HG03575 (cell line): ENCODE measurements around the gene ZNF655.

Experiments used
- ATAC-seq: cut with Tn5 transposase; IDR thresholded peaks from one replicate; pipeline ENCODE4 v1.9.1; 2021; ENCODE audit not compliant: unreplicated experiment, insufficient number of reproducible peaks, low FRiP score; ENCODE audit errors: extremely low read depth

ZNF655 gene

DNA sequence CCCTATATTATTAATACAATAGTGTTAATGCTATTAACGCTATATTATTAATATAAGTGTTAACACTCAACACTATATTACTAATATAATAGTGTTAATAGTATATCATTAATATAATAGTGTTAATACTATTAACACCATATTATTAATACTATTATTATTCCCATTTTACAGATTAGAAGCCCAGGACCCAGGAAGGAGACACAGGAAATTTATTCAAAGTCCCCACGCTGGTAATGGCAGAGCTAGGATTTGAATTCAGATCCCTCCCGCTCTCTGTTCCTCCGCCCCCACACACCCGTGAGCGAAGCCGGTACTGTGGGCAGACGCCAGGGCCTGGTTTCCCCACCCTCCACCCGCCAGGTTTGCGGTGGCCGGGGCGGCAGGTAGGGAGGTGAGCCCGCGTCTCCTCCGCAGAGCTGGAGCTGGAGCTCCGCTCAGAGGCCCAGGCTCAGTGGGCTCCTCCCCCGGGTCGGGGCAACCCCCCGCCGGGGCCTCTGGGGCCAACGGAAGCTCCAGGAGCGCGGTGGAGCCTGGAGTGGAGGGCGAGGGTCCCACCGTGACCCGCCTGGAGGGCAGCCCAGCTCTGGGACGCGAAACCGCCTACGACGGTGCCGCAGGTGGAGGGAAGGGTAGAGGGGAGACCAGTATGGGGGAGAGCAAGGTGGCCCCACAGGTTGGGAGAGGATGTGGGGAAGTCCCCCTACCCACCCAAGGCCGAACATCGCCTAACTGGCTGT lies 39.5 kb downstream of the ZNF655 start, which contains the start of gene TMEM225B:
Gene TMEM225B (plus strand): TSS at position 506 of the 740 bp plus-strand sequence. CDS start 6,122 bp downstream, outside the sequence.
- ATAC-seq: no peak

DNA sequence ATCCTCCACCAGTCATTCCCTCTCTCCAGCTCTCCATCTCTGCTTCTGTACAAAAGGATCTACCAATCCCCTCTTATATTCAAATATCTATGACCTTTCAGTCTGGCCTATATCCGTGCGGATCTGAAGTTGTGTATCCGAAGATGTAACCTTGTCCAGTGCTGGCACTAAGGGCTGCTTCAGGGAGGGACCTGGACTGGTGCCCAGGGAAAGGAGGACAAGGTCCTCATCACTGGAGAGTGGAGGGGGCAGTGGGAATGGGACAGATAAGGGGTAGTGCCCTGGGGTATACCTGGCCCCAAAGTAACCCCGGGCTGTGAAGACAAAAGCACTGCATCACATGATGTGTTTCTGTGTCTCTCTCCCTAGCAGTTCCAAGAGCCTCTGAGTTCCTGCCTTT lies 41.4 kb downstream of the ZNF655 start:
- no peak for ATAC-seq

DNA sequence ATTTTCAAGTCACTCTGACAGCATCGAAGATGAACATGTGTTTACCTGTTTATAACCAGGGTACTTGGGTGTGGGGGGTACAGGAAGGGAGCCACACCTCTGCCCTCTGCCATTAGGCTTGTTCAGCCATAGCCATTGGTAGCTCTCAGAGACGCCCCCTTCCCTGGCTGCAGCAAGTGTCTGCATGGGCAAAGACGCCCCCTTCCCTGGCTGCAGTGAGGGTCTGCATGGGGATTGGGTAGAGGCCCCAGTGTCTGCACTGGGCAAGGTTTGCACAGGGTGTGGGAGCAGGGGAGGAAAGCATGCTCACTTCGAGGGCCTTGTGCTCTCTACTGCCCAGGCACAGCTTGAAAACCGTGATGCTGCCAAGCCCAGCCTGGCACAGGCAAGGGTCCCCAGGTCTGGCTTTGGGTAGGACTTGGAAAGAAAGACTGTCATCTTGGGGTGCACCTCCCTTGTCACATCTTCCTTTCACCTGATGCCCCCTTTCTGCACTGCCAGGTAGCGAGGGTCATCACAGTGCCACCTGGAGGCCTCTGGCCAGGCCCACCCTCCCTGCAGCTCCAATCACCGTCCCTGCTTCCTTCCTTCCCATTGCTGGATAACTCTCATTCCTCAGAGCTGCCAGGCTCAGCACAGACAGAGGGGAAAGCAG lies 43.3 kb downstream of the ZNF655 start:
- ATAC-seq: no peak

DNA sequence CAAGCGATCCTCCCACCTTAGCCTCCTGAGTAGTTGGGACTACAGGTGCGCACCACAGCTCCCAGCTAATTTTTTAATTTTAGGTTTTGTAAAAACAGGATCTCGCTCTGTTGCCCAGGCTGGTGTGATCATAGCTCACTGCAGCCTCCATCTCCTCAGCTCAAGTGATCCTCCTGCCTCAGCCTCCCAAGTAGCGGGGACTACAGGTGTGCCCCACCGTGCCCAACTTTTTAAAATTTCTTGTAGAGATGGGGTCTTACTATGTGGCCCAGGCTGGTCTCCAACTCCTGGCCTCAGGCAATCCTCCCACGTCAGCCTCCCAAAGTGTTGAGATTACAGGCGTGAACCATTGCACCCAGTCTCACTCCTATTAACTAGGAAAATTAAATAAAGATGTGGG lies 47.1 kb downstream of the ZNF655 start:
- no peak for ATAC-seq

DNA sequence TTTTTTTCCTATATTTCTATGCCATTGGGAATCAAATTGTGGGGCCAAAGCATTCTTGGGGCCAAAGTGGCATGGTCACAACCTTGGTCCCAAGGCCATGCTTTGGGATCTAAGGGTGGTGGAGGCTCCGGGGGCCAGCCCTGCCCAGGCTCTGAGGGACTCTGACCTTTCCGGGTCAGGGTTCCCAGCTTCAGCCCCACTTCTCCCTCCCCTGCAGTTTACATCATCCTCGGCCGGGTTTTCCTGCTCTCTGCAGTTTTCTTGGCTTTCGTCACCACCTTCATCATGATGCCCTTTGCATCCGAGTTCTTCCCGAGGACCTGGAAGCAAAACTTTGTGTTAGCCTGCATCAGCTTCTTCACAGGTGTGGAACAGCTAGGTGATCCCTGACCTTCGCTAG lies 48.1 kb downstream of the ZNF655 start:
- no peak for ATAC-seq

DNA sequence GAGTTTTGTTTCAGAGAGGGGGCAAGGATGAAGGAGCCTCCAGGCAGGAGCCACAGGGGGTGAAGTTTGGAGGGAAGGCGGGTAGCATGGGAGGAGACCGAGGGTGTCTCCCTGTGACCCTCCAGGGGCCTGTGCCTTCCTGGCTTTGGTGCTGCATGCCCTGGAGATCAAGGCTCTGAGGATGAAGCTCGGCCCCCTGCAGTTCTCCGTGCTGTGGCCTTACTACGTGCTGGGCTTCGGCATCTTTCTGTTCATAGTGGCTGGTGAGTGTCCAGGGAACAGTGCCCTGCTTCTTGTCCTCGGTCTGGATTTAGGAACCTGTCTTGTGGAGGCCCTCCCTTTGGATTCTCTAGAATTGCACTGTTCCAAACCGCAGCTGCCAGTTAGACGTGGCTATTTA lies 49.1 kb downstream of the ZNF655 start:
- no peak for ATAC-seq

DNA sequence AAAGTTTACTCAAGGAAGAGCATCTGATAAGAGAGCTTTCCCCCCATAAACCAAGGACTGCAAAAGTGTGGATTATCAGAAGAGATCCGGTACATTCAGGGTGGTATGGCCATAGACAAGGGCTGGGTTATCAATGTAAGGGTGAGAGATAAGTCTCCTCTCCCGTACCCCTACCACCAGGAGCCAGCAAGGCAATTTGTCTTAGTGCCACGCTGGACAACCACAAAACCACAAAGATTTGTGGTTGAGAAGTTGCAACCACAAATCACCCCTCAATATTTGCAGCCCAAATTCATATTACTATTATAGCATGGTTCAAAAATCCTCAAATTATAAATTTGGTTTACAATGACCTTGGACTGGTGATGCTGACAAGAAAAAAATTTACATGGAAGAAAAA lies 56.1 kb downstream of the ZNF655 start:
- no peak for ATAC-seq

DNA sequence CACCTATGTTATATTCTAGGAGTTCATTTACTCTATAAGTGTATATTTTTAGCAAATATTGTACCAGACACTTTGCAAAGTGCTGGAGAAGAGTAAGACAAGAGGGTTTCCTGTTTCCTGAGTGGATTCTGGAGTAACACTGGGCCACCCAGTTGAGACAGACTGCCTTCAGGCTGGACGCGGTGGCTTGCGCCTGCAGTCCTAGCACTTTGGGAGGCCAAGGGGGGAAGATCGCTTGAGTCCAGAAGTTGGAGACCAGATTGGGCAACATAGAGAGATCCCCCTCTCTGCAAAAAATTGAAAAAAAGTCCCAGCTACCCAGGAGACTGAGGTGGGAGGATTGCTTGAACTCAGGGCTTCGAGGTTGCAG lies 57.5 kb downstream of the ZNF655 start:
- ATAC-seq: no peak

DNA sequence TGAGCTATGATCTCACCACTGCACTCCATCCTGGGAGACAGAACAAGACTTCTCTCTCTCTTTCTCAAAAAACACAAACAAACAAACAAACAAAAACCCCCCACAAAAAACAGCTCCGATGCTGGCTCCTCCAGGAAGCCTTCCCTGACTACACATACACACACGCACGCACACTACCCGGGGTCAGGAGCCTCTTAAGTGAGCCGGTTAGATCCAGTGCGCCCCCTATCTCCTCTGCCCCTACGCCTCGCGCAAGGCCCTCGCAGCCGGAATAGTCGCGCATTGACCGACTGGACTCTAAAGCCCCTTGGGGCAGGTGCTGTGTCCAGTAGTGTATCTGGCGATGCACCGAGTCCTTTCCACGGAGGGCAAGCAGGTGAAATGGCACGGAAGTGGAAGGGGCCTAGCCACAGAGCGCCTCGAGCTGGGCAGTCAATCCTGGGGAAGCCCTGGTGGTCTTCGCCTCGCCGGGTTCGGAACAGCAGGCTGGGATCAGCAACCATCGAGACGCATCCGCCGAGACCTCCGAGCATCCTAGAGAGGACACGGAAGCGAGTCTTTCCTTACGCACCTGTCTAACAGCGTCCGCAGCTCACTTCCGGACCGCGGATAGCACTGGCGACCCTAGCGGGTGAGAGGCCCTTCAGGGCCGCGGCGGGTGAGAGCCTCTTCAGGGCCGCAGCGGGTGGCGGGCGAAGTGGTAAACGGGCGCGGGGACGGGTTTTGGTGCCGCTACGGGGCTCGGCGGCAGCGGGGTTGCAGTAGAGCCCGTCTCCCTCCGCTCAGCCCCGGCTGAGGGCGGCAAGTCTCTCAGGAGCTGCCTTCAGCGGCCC lies 58.1 kb downstream of the ZNF655 start, which contains the start of gene ZSCAN25:
Gene ZSCAN25 (plus strand): TSS at position 588 of the 833 bp plus-strand sequence. CDS start 2,661 bp downstream, outside the sequence.
- no peak for ATAC-seq

DNA sequence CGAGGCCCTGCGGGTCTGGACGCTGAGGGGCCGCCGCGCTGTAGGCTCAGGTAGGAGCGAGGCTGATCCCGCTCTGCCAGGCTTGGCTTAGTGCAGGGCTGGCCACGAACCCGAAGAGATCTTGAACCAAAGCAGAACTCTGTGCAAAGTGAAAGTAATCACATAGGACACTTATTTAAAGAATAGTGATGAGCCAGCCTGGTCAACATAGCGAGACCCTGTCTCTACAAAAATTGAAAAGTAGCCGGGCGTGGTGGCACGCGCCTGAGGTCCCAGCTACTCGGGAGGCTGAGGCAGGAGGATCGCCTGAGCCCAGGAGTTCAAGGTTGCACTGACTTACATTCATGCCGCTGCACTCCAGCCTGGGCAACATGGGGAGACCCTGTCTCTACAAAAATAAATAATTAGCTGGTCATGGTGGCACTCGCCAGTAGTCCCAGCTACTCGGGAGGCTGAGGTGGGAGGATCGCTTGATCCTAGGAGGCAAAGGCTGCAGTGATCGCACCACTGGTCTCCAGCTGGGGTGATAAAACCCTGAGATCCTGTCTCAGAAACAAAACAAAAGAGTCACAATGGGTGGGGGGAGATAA lies 58.8 kb downstream of the ZNF655 start:
- ATAC-seq: no peak

DNA sequence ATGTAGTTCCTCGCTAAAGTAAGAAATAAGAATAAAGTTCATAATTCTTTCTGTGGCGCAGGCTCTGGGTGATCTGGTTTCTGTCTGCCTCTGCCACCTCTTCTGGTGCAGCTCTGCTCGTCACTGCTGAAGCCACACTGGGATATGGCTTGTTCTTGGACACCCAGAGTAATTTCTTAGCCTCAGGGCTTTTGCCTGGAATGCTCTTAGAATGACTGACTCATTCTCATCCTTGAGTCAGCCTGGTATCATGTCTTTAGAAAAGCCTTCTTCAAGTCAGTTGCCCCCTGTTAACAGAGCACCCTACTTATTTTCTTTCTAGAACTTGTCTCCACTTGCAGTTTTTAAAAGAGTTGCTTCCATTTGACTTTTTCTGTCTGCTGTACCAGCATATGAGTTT lies 60.3 kb downstream of the ZNF655 start:
- ATAC-seq: no peak

DNA sequence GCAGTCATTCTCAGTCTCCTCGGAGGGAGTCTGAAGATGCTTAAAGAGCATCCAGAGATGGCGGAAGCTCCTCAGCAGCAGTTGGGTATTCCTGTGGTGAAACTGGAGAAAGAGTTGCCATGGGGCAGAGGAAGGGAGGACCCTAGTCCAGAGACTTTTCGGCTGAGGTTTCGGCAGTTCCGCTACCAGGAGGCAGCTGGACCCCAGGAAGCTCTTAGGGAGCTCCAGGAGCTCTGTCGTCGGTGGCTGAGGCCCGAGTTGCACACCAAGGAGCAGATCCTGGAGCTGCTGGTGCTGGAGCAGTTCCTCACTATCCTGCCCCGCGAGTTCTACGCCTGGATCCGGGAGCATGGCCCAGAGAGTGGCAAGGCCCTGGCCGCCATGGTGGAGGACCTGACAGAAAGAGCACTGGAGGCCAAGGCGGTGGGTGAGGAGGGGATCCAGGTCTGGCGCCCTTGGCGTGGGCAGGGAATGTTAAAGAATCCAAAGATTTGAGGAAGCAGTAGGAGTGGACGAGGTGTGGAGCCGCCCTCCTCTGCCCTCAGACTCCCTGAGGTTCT lies 61.2 kb downstream of the ZNF655 start:
- no peak for ATAC-seq

DNA sequence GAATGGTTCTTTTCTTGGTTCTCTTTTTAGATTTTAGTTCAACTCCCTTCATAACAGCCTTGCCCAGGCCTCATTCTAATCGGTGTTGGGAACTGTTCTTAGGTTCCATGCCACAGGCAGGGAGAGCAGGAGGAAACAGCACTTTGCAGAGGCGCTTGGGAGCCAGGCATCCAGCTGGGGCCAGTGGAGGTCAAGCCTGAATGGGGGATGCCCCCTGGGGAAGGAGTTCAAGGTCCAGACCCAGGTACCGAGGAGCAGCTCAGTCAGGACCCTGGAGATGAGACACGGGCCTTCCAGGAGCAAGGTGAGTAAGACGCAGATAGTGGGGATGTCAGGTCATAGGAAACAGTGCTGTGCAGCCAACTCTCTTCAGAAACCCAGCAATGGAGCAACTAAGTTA lies 62.8 kb downstream of the ZNF655 start:
- ATAC-seq: no peak

DNA sequence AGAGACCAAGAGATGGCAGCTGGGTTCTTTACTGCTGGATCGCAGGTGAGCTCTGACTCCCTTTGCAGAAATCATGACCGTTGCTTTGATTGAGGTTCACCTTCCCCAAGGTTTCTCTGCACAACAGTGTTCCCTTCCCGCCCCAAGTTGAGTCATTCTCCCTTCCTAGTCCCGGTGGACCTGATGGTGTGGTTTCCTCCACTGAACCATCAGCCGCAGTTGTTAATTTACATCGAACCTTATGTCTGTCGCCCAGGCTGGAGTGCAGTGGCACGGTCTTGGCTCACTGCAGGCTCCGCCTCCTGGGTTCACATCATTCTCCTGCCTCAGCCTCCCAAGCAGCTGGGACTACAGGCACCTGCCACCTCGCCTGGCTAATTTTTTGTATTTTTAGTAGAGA lies 64.2 kb downstream of the ZNF655 start:
- no peak for ATAC-seq

DNA sequence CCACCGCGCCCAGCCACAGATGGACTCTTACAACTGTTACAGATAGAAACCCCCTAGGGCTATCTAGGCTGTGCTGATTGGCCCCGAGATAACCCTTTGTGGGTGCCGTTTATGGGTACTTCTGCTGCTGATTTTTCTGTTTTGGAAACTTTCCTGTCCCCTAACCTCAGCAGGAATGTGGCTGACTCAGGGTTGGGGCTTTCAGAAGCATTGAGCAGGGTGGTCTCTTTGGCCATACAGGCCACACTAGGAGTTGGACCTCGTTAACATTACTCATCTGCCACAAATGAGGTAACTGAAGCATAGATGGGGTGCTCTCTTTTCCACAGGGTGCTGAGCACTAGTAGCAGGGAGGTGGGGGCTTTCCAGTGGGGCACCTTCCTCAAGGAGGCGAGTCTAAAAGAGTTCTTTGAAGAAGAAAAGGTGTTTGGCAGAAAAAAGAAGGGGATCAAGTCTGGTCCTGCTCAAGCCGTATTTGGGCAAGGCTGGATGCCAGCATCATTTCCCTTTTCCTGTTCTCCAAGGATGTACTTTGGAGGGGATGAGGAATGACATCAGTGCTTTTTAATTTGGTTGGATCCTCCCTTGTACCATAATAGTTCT lies 64.8 kb downstream of the ZNF655 start:
- ATAC-seq: no peak

DNA sequence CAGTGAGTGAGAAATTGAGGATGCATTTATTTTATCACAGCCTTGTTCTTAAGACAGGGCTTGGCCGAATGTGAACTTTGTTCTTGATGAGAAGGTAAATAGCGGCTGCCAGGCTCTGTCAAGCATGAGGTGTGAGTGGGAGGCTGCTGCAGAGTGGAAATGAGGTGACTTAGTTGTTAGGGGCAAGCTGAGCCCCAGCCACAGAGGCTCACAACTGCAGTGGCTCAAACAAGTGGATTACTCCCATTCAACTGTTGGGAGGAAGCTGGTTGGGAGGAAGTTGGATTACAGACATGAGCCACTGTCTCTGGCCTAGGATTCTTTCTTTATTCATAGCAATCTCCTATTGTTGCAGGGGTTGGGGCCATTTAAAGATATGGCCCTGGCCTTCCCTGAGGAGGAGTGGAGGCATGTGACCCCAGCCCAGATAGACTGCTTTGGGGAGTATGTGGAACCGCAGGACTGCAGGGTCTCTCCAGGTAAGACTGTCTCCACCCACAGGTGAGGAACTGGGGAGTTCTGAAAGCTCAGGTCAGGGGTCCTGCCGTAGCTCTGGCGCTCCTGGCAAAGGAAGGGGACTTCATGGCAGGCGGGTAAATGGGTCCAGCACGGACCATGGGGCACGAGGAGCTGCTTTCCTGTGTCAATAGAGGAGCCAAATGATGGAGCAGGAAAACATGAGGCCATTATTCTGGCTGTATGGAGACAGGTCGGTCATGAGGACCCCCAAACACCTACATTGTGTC lies 65.4 kb downstream of the ZNF655 start:
- no peak for ATAC-seq

DNA sequence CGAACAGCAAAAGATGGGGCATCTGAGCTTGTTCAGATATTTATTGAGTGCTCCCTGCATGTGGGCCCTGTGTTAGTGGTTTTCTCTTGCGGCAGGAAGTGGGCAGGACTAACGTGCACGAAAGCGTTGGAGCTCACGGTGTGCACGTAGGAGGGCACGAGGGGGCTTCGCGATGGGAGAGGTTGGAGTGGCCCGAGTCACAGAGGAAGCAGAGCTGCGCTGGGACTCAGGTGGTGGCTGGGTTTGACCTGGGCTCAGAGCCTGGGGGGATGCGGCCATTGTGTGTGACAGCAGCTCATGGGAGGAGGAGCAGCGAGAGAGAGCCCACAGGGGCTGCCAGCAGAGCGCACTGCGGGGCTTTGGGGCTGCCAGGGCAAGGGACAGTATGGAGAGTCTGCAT lies 66.0 kb downstream of the ZNF655 start:
- no peak for ATAC-seq

DNA sequence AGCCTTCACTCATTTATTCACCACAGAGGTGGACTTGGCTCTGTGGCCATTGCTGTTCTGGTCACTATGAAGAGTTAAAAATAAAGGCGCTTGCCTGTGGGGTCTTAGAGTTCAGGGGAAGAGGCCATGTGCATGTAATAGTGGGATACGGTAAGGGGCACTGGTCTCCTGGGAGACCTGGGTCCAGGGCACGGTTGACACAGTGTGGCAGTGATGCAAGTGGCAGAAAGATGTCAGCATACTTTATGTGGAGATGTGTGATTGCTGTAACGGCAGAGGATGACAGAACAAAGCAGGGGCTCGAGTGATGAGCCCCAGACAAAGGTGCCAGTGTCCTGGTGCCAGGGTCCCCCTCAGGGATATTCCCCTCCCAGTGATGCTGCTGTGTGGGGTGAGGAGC lies 66.9 kb downstream of the ZNF655 start:
- no peak for ATAC-seq
